ENCODE data around the gene RNF39.

The RNF39 gene

GRCh38 chr6:30096829-30097228, 21.3 kb upstream of the RNF39 start:
- DNase-seq = no peak

GRCh38 chr6:30093951-30094661, 18.5 kb upstream of the RNF39 start:
- DNase-seq = no peak

- no peak for DNase-seq
Observed at GRCh38 chr6:30092852-30093543, 17.4 kb upstream of the RNF39 start.

- DNase-seq = no peak
Observed at GRCh38 chr6:30091577-30092381, 16.2 kb upstream of the RNF39 start.

GRCh38 chr6:30087876-30088275, 12.3 kb upstream of the RNF39 start:
- DNase-seq = no peak

GRCh38 chr6:30077218-30077617, 1.6 kb upstream of the RNF39 start:
- no peak for DNase-seq

GRCh38 chr6:30075790-30076732, 492 bp upstream of the RNF39 start:
- peak in 1 of 2 experiments; percentile 21 for DNase-seq

GRCh38 chr6:30074331-30075093, 1.1 kb downstream of the RNF39 start:
- DNase-seq = no peak

- no peak for DNase-seq
Observed at GRCh38 chr6:30073489-30074235, 1.9 kb downstream of the RNF39 start.

- no peak for DNase-seq
Observed at GRCh38 chr6:30071858-30072257, 3.7 kb downstream of the RNF39 start.

GRCh38 chr6:30071081-30071818, 4.3 kb downstream of the RNF39 start:
- no peak for DNase-seq

- no peak for DNase-seq
Observed at GRCh38 chr6:30067460-30068139, 8.0 kb downstream of the RNF39 start.

- DNase-seq = peak; percentile 98 to 99
Observed at GRCh38 chr6:30066577-30067459, 8.8 kb downstream of the RNF39 start, which contains the start of gene PPP1R11. Gene PPP1R11, plus strand, starts transcription at chr6:30067198. Its CDS starts 213 bp downstream, at chr6:30067411.

- DNase-seq = peak in 1 of 2 experiments; percentile 12
Observed at GRCh38 chr6:30066082-30066481, 9.5 kb downstream of the RNF39 start.

GRCh38 chr6:30063315-30063714, 12.3 kb downstream of the RNF39 start:
- DNase-seq = no peak

- DNase-seq = no peak
Observed at GRCh38 chr6:30062471-30063178, 12.9 kb downstream of the RNF39 start.

- DNase-seq = peak in 1 of 2 experiments; percentile 49
Observed at GRCh38 chr6:30061858-30062458, 13.6 kb downstream of the RNF39 start.
